Stimulated activated CD8-positive, alpha-beta memory T cell treated with anti-CD3 and anti-CD28 coated beads, Interleukin-4, amount 100 ng/mL, for 48 hours (primary cell): Measurements from ENCODE around the gene CFAP57.

Source experiments
- DNase-seq: peaks from one replicate; pipeline ENCODE4 v3.0.0-alpha.2; 2020

CFAP57 gene

GRCh38 chr1:43279666-43280065 lies 107.5 kb downstream of the CFAP57 start:
- DNase-seq, result no peak

GRCh38 chr1:43280692-43281091 lies 108.6 kb downstream of the CFAP57 start:
- no peak for DNase-seq

DNA sequence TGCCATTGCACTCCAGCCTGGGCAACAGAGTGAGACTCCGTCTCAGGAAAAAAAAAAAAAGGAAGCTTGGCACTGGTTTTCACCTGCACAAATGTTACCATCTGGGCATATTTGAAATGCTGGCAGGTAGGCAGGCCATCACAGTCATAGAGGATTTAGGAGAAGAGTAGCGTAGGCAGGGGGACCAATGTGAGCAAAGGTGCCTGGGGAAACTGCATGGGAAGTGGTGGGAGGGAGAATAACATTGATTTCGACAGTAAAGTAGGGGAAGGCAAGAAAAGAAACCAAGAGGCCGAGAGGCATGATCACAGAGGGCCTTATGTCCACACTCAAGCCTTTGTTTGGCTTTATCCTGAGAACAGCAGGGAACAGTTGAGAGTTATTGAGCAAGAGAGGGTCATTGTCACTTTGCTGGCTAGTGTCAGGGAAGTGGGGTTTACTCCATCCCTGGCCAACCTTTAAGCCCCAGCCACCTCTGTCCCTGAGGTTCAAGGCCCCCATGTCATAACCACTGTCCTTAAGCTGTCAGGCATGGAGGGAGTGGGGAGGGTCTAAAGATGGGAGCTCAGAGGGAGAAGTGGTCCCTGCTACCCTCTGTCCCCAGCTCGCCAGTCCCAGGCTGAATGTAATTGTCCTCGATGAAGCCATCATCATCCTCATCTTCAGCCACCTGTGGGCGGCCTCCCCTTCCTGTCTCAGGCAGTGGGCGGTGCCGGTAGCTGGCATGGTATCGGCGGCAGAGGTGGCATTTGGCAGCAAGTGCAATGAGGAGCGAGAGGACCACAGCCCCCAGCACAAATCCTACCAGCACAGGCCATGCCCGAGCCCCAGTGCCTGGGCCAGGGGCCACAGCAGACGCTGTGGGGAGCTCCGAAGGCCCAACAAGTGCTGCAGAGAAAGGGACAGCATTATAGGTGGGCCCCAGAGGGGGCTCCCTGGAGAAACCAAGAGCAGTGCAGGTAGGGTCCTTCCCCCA lies 110.4 kb downstream of the CFAP57 start:
- no peak for DNase-seq

GRCh38 chr1:43284065-43284464 lies 111.9 kb downstream of the CFAP57 start:
- no peak for DNase-seq

DNA sequence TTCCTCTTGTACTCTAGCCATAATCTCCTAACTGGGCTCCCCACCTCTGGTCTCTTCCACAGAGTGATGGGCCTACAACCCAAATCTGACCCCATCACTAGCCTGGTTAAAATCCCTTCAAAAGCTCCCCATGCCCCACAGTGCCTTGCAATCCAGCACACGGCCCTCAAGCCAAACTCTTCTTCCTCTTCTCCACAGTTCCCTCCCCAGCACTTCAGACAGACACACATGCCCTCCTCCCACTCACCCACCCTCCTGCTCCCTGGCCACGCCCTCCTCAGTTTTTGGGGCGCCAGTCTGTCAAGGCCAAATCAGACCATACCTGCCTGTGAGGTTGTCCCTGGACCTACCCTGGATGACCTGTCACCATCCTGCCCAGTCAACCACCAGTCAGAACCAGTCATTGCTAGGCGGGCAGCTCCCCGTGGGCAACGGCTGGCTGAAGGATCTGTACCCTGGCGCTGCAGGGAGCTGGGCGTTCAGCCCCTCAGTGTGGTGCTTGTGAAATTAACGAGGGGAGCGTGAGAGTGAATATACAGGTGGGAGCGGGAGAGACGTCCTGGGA lies 112.5 kb downstream of the CFAP57 start:
- no peak for DNase-seq

DNA sequence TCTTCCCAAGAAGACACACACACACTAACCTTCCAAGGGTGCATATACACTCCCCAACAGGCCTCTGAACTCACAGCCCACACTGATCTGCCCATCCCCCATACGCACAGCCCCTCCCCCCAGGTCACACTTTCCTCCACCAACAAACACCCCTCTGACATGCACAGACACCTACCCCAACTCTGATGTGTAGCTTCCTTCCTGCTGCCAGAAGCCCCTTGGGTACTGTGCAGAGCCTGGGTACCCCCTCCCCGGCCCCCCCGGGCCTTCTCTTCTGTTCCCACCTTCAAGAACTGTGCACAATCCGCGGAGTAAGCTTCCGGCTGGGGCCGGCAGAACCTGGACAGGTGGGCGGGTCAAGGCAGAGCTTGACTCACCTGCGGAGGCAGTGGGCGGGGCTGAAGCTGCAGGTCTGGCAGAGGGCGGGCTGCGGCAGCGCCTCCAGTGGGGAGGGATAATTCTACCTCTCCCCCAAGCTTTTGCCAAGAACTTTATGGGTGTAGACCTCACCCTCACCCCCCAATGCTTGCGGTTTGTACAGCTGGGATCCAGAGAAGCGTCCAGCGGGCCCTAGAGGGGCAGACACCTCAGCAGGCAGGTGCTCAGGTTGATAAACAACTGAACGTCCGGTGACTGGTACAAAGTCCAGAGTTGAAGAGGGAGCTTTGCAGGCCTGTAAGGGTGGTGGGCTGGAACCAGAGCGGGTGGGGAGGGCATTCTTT lies 113.3 kb downstream of the CFAP57 start, which contains the start of gene C1orf210:
Gene C1orf210, minus strand, starts transcription at position 313 of the 722 bp plus-strand sequence. CDS start 2,311 bp downstream, outside the sequence.
- no peak for DNase-seq

DNA sequence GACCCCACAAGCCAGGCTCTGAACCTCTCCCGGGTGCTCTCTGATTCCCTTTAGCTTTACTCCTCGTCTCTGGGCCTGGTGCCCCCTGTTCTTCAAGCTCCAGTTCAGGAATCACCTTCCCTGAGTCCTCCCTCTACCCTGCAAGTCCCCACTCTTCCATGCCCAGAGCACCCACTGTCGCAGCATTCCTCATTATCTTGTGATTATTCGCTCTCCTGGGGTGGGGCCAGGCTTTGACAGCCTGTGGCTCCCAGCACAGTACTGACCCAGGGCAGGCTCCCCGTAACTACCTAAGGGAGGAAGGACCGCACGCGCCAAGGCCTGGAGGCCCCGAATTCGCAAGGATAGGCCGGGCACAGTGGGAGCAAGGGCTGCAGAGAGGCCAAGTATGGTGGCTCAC lies 114.0 kb downstream of the CFAP57 start:
- no peak for DNase-seq

DNA sequence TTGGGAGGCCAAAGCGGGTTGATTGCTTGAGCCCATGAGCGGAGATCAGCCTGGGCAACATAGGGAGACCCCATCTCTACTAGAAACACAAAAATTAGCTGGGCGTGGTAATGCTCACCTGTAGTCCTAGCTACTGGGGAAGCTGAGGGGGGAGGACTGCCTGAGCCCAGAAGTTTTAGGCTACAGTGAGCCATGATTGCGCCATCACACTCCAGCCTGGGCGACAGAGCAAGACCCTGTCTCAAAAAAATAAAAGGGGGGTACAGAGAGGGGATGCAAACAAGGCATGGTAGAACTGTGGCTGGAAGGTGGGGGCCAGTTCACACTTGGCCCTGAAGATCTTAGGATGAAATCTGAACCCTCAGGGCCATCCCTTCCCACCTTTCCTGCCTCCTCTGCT lies 114.4 kb downstream of the CFAP57 start:
- no peak for DNase-seq

DNA sequence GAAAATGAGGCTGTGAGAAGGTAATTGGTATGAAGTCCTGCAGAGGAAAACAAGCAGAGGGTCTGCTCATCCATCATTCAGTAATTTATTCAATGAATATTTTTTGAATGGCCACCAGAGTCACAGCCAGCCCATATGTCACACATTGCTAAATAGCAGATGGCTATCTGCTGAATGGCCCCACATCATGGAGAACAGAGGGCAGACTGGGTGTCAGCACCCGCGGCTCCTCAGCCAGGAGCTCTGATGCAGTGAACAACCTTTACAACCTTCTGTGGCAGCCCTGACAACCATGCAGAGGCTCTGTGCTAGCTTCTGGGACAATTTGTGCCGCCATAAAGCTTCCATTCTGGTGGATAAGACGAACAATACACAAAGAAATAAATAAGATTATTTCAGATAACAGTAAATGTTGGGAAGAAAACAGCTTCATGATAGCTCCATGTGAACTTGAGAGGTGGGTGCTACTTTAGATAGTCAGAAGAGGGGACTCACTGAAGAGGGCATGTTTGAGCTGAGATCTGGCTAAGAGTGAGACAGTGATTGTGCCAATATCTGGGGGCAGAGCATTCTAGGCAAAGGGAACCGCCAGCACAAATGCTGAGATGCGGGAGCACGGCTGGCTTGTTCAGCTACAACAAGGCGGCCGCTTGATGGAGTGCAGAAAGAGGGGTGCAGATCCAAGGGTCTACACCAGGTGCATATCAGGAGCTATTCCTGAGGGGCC lies 116.1 kb downstream of the CFAP57 start:
- DNase-seq, result no peak

DNA sequence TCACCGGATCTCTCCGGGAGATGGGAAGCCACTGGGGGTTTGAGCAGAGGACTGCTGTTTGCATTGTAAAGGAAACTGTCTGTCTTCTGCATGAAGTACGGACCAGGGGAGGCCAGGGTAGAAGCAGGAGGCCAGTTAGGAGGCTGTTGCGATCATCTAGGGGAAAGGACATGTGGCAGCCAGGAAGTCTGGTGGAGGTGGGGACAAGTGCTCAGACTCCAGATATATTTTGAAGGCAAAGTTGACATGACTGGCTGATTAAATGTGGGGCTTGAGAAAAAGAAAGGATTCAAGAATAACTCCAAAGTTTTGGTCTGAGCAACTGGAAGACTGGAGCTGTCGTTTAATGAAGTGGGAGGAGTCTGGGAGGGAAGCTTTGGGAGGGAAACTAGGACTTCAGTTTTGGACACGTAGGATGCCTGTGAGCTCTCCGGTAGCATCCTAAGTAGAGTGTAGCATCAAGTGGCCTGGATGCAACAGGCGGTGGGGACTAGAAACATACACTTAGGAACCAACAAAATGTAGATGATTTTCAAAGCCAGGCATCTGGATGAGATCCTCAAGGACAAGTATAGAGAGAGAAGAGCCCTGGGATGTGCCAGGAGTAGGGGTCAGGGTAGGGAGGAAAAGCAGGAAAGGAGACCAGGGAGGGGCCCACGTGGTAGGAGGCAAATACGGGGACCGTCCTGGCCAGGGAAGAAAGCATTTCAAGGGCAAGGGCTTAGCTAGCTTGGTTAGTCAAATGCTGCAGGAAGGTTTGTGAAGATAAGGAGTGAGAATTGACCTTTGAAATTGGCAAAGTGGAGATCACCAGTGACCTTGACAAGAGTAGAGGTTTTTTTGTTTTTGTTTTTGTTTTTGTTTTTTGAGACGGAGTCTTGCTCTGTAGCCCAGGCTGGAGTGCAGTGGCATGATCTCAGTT lies 116.9 kb downstream of the CFAP57 start:
- no peak for DNase-seq

- DNase-seq, result no peak
Measured at GRCh38 chr1:43292216-43292615, 120.1 kb downstream of the CFAP57 start.

GRCh38 chr1:43292679-43293078 lies 120.5 kb downstream of the CFAP57 start:
- DNase-seq, result no peak

- no peak for DNase-seq
Measured at GRCh38 chr1:43293176-43293575, 121.0 kb downstream of the CFAP57 start.

- DNase-seq, result no peak
Measured at GRCh38 chr1:43293896-43294760, 122.0 kb downstream of the CFAP57 start.

- no peak for DNase-seq
Measured at GRCh38 chr1:43294761-43295160, 122.6 kb downstream of the CFAP57 start.

- no peak for DNase-seq
Measured at GRCh38 chr1:43296207-43296606, 124.1 kb downstream of the CFAP57 start.

- DNase-seq, result no peak
Measured at GRCh38 chr1:43298055-43298454, 125.9 kb downstream of the CFAP57 start.

DNA sequence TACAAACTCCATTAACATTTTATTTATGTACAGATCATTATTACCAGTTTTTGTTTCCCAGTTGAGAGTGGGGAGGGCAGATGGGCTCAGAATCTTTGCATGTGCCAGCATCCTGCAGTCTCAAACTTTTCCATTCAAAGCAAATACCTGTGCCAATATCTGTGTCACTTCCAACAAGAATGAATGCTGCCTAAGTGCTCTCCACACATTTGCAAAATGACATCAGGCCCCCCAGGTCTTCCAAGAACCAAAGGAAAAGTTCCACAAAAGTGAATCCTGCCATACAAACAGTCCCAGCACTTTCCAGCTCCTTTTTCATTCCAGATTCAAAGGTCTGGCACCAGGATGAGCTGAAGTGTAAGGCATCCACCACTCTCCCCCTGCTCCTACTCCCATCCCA lies 127.0 kb downstream of the CFAP57 start:
- no peak for DNase-seq

- no peak for DNase-seq
Measured at GRCh38 chr1:43300378-43301094, 128.4 kb downstream of the CFAP57 start, which contains the start of gene TIE1. Gene TIE1 (plus strand): TSS chr1:43300982. CDS start chr1:43301072, 90 bp downstream.

DNA sequence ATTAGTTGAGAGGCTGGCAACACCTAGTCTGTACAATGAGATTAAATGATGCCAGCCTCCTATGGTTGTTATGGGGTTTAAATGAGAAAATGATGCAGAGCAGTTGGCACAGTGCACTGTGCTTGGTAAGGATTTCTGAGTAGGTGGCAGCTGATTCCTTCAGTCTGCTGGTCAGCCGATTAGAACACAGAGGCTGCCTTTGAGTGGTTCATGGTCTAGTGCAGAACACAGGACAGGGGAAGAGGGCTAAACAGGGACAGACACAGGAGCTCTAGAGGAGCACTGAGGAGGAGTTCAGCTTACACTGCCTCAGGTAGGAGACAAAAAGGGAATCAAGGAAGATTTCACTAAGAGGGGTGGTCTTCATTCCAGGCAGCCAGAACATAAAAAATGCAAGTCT lies 130.1 kb downstream of the CFAP57 start:
- DNase-seq, result no peak
